OCI-LY7 (cell line): ENCODE data around the gene IFNGR2. TPM values are rescaled to one million over a fixed set of nuclear protein-coding genes. Genes with fewer than 3 reads are reported as not detected.
A peak's percentile ranks its signal among the peaks of the same experiment; 100 is the strongest.

ENCODE experiments used
- BruUV-seq: library from RNA; stranded (reverse); fragments of 400-500 nt; replicated peaks from 2 replicates; lab custom pipeline; 2021; lab: Mats Ljungman, UMichigan
- CTCF ChIA-PET: fragments of 300-600 bp; sonication (Branson Sonifier 250); formaldehyde crosslinking; loops from one replicate; lab custom pipeline; 2022; ENCODE audit warnings: antibody characterized with exemption; ENCODE audit not compliant: unreplicated experiment; lab: Charles Lee
- POLR2A ChIA-PET: fragments of 300-600 bp; sonication (Branson Sonifier 250); formaldehyde crosslinking; loops from one replicate; lab custom pipeline; 2022; ENCODE audit warnings: antibody characterized with exemption; lab: Charles Lee
- DNase-seq: peaks from one replicate; pipeline ENCODE4 v3.0.0-alpha.2; 2015; ENCODE audit warnings: low spot score
- H2AFZ ChIP-seq: fragments of 200-600 bp; sonication (generic), shearing (Covaris generic); 2 replicates; pipeline ENCODE4 v1.6.1; 2014; ENCODE audit warnings: mild to moderate bottlenecking, antibody characterized with exemption, low read length, moderate library complexity
- H3K27ac ChIP-seq: fragments of 200-600 bp; sonication (generic); 2 replicates; pipeline ENCODE4 v1.5.1; 2014; ENCODE audit warnings: mixed run types, low read depth, mild to moderate bottlenecking, moderate library complexity, low read length, inconsistent platforms; ENCODE audit not compliant: poor library complexity, severe bottlenecking
- H3K36me3 ChIP-seq: fragments of 200-600 bp; sonication (generic); 2 replicates; pipeline ENCODE4 v1.6.1; 2014; ENCODE audit warnings: mild to moderate bottlenecking, antibody characterized with exemption, low read length, moderate library complexity, mixed read lengths; ENCODE audit not compliant: insufficient read depth
- H3K4me1 ChIP-seq: fragments of 200-600 bp; sonication (generic); 2 replicates; pipeline ENCODE4 v1.5.1; 2014; ENCODE audit warnings: mild to moderate bottlenecking, low read length; ENCODE audit not compliant: insufficient read depth, poor library complexity, severe bottlenecking
- H3K4me2 ChIP-seq: fragments of 200-600 bp; sonication (generic); 2 replicates; pipeline ENCODE4 v1.6.1; 2014; ENCODE audit warnings: mild to moderate bottlenecking, low read length
- H3K4me3 ChIP-seq: fragments of 200-600 bp; sonication (generic); 2 replicates; pipeline ENCODE4 v1.5.1; 2014; ENCODE audit warnings: mild to moderate bottlenecking, low read depth, low read length; ENCODE audit not compliant: poor library complexity, severe bottlenecking
- H3K79me2 ChIP-seq: fragments of 200-600 bp; sonication (generic); 2 replicates; pipeline ENCODE4 v1.6.1; 2016; ENCODE audit warnings: low read depth, mild to moderate bottlenecking, low read length, moderate library complexity, mixed read lengths; ENCODE audit not compliant: insufficient read depth
- H3K9me2 ChIP-seq: fragments of 200-600 bp; sonication (generic); 2 replicates; pipeline ENCODE4 v1.6.1; 2016; ENCODE audit warnings: mild to moderate bottlenecking, low read length, mixed read lengths; ENCODE audit not compliant: insufficient read depth
- H3K9me3 ChIP-seq: fragments of 200-600 bp; sonication (generic); 2 replicates; pipeline ENCODE4 v1.6.1; 2014; ENCODE audit warnings: mild to moderate bottlenecking, mixed run types, low read length, mixed read lengths
- H4K20me1 ChIP-seq: fragments of 200-600 bp; sonication (generic); 2 replicates; pipeline ENCODE4 v1.6.1; 2014; ENCODE audit warnings: mild to moderate bottlenecking, antibody characterized with exemption, low read length, moderate library complexity, mixed read lengths; ENCODE audit not compliant: insufficient read depth
- CTCF ChIP-seq: fragments of 200-600 bp; sonication (generic); conservative IDR thresholded peaks from 2 replicates; pipeline ENCODE4 v1.5.1; 2014; ENCODE audit warnings: mild to moderate bottlenecking, antibody characterized with exemption, low read length, moderate library complexity, mixed read lengths
- EZH2phosphoT487 ChIP-seq: fragments of 200-600 bp; sonication (generic); IDR thresholded peaks from 2 replicates; pipeline ENCODE4 v1.6.1; 2018; ENCODE audit warnings: low read depth, borderline replicate concordance, mild to moderate bottlenecking, mixed run types, antibody characterized with exemption, low read length, moderate library complexity, mixed read lengths
- intact Hi-C: fragments of 100-400 bp; cut with micrococcal nuclease; formaldehyde crosslinking; loops from one replicate; pipeline ENCODE4 v1.10.0; 2022; ENCODE audit not compliant: unreplicated experiment
- total RNA-seq, 2 experiments: library from RNA; depleted of rRNA in 1 of 2; stranded (reverse); fragments of >200 nt in 1 of 2; shearing (Covaris generic) in 1 of 2; gene quantifications; 2 replicates each; pipeline ENCODE4 v1.2.3, GENCODE V29; 2014 to 2022

IFNGR2 gene
- total RNA-seq, 2 experiments from 2014 or later: 70.2 to 86.9 TPM

GRCh38 chr21:33437140-33437539, 33.9 kb downstream of the IFNGR2 start:
- peaks cover 66% of the 10 kb centered on the region for H3K36me3 ChIP-seq
- H3K9me3 ChIP-seq: no peaks in the 10 kb centered on the region
- DNase-seq: no peak
- intact Hi-C loops: no loop called here
- POLR2A ChIA-PET: interaction anchor here (0.6 to 1.9 kb wide), 8 partner anchors 9 to 1769 kb away, joined by 3 to 8 read pairs (median 3); no protein-coding TSS in a partner anchor
- H3K9me2 ChIP-seq: no peaks in the 10 kb centered on the region
- H4K20me1 ChIP-seq: no peaks in the 10 kb centered on the region
- H3K79me2 ChIP-seq: no peaks in the 10 kb centered on the region
- no peak overlapping the region for H3K4me3 ChIP-seq
- H2AFZ ChIP-seq: no peak overlapping the region
- peak overlapping the region; percentile 29 for H3K27ac ChIP-seq
- CTCF ChIA-PET: no interaction called here
- no peak for TF ChIP-seq EZH2phosphoT487
- no peak for TF ChIP-seq CTCF
- BruUV-seq: TSS peak; percentile 52
- H3K4me1 ChIP-seq: peaks cover 48% of the 10 kb centered on the region
- peak overlapping the region; percentile 32 for H3K4me2 ChIP-seq

- H2AFZ ChIP-seq: no peak overlapping the region
- peaks cover 61% of the 10 kb centered on the region for H3K4me1 ChIP-seq
- DNase-seq: peak; percentile 85
- H3K36me3 ChIP-seq: peaks cover 23% of the 10 kb centered on the region
- no TSS peak for BruUV-seq
- peak overlapping the region; percentile 49 for H3K4me2 ChIP-seq
- H3K27ac ChIP-seq: peak overlapping the region; percentile 69
- ChIA-PET POLR2A (interaction anchor here (0.5 to 1.6 kb wide), 12 partner anchors 24 to 228 kb away, joined by 3 to 8 read pairs (median 4); partner anchors contain the start of gene TMEM50B), CTCF (no interaction called here)
- intact Hi-C loops: loop anchor here (1.0 to 10.0 kb wide), 6 partner anchors 58 to 607 kb away; partner anchors contain the start of gene IL10RB
- no peaks in the 10 kb centered on the region for H4K20me1 ChIP-seq
- H3K9me3 ChIP-seq: no peaks in the 10 kb centered on the region
- no peaks in the 10 kb centered on the region for H3K79me2 ChIP-seq
- TF ChIP-seq EZH2phosphoT487: no peak
- TF ChIP-seq CTCF: no peak
- peak overlapping the region; percentile 5 for H3K4me3 ChIP-seq
- no peaks in the 10 kb centered on the region for H3K9me2 ChIP-seq
Measured at GRCh38 chr21:33441489-33442477, 38.6 kb downstream of the IFNGR2 start.
